ENCODE measurements around the gene ADAMTS7. TPM values are rescaled to one million over a fixed set of nuclear protein-coding genes. Genes with fewer than 3 reads are reported as not detected.

The ADAMTS7 gene
- total RNA-seq, 1 experiment from 2014 or later = 23.1 TPM

- H2BK20ac ChIP-seq (ENCODE audit: low read depth, low read length, poor library complexity, severe bottlenecking) = no peak overlapping the region
- H3K79me1 ChIP-seq (ENCODE audit: insufficient read depth, low read depth, low read length, poor library complexity, severe bottlenecking) = no peaks in the 10 kb centered on the region
- no peak overlapping the region for H4K91ac ChIP-seq (ENCODE audit: insufficient read length, low read depth, low read length)
- H4K5ac ChIP-seq (ENCODE audit: insufficient read length, low read depth, low read length) = no peak overlapping the region
- H2BK12ac ChIP-seq (ENCODE audit: insufficient read length, low read depth, low read length) = no peak overlapping the region
- no peak overlapping the region for H2BK120ac ChIP-seq (ENCODE audit: low read depth, low read length, poor library complexity, severe bottlenecking)
- H3T11ph ChIP-seq (ENCODE audit: low read length) = no peak overlapping the region
- H3K79me2 ChIP-seq (ENCODE audit: insufficient read depth, low read length) = no peaks in the 10 kb centered on the region
- H3K4me1 ChIP-seq (ENCODE audit: insufficient read depth, low read length) = no peaks in the 10 kb centered on the region
- no peaks in the 10 kb centered on the region for H3K27me3 ChIP-seq (ENCODE audit: insufficient read depth, low read length)
- H3K9ac ChIP-seq (ENCODE audit: extremely low read depth, insufficient read length, low read length) = no peak overlapping the region
- H2BK15ac ChIP-seq (ENCODE audit: low read depth, low read length) = no peak overlapping the region
- no CpG with 5 or more reads among the region's 2 CpGs for WGBS (ENCODE audit: extremely low coverage, insufficient read length, low lambda C conversion rate)
- peaks cover 25 to 29% of the 10 kb centered on the region in 2 experiments for H3K9me3 Mint-ChIP-seq
- H3K4me1 Mint-ChIP-seq = no peaks in the 10 kb centered on the region
- no peak overlapping the region for H3K18ac ChIP-seq (ENCODE audit: insufficient read length, low read depth, low read length)
- no peak overlapping the region for H3K56ac ChIP-seq (ENCODE audit: insufficient read length, low read depth, low read length)
- H3K9me3 ChIP-seq (ENCODE audit: control insufficient read depth, low read depth, low read length) = no peaks in the 10 kb centered on the region
- H3K23ac ChIP-seq (ENCODE audit: insufficient read length, low read depth, low read length) = no peak overlapping the region
- H2AFZ ChIP-seq (ENCODE audit: low read length) = no peak overlapping the region
- peaks cover 6% of the 10 kb centered on the region for H3K27me3 Mint-ChIP-seq (ENCODE audit: low read depth)
- peaks cover 9 to 24% (median 11%) of the 10 kb centered on the region in 3 experiments for H3K36me3 Mint-ChIP-seq (ENCODE audit: insufficient read depth in 1 of 3, low read depth in 3 of 3)
- H3K23me2 ChIP-seq (ENCODE audit: insufficient read length, low read depth, low read length, poor library complexity, severe bottlenecking) = no peaks in the 10 kb centered on the region
- H2BK5ac ChIP-seq (ENCODE audit: insufficient read length, low read length) = no peak overlapping the region
- H2AK5ac ChIP-seq (ENCODE audit: insufficient read length, low read length) = no peak overlapping the region
- no peak overlapping the region for H3K14ac ChIP-seq (ENCODE audit: insufficient read depth, low read length)
- H3K27ac Mint-ChIP-seq = no peak overlapping the region
- no peak overlapping the region for H3K4me3 Mint-ChIP-seq
- DNase-seq = no peak
- TF ChIP-seq CTCF (conservative IDR thresholded peaks at IDR 0.05) = no peak
- no peak overlapping the region for H4K8ac ChIP-seq (replicated peaks; ENCODE audit: insufficient read length, low read depth, low read length)
- no peak overlapping the region for H3K4ac ChIP-seq (ENCODE audit: low read depth, low read length)
- no peak overlapping the region for H3K27ac ChIP-seq (ENCODE audit: insufficient read length, low read depth, low read length)
- H4K20me1 ChIP-seq (ENCODE audit: control insufficient read depth, insufficient read depth, insufficient read length) = no peaks in the 10 kb centered on the region
- H3K4me2 ChIP-seq (ENCODE audit: insufficient read depth, insufficient read length, low read length) = no peak overlapping the region
Observed at GRCh38 chr15:78716651-78717050, 94.6 kb downstream of the ADAMTS7 start.
